Suprapubic skin (tissue), 4 donors: ENCODE results near the gene TMEFF2. TPM values are rescaled to one million over a fixed set of nuclear protein-coding genes. Genes with fewer than 3 reads are reported as not detected.

Experiments
- DNase-seq, 2 donors: peaks; one replicate each; pipeline ENCODE4 v3.0.0-alpha.2; 2019; ENCODE audit warnings: low spot score in 2 of 2
- H3K27ac ChIP-seq: fragments of 200-600 bp; sonication (generic); one replicate; pipeline ENCODE4 v1.5.1; 2019
- H3K27me3 ChIP-seq: fragments of 200-600 bp; sonication (generic); one replicate; pipeline ENCODE4 v1.5.1; 2019
- H3K36me3 ChIP-seq: fragments of 200-600 bp; sonication (generic); one replicate; pipeline ENCODE4 v1.5.1; 2019
- H3K4me1 ChIP-seq: fragments of 200-600 bp; sonication (generic); one replicate; pipeline ENCODE4 v1.5.1; 2019
- H3K4me3 ChIP-seq: fragments of 200-600 bp; sonication (generic); one replicate; pipeline ENCODE4 v1.5.1; 2019; ENCODE audit warnings: mild to moderate bottlenecking
- H3K9me3 ChIP-seq: fragments of 200-600 bp; sonication (generic); one replicate; pipeline ENCODE4 v1.5.1; 2019
- CTCF ChIP-seq, 2 donors: fragments of 200-600 bp in 1 of 2; fragments of 450-650 bp in 1 of 2; sonication (generic) in 1 of 2; IDR thresholded peaks; one replicate each; pipeline ENCODE4 v1.5.1; 2016 to 2019; ENCODE audit warnings: antibody characterized with exemption in 2 of 2, mild to moderate bottlenecking in 1 of 2, moderate library complexity in 1 of 2
- EP300 ChIP-seq: sonication (generic); formaldehyde crosslinking; IDR thresholded peaks from one replicate; pipeline ENCODE4 v1.6.1; 2017; ENCODE audit warnings: antibody characterized with exemption
- POLR2A ChIP-seq, 2 donors: fragments of 450-650 bp; IDR thresholded peaks; one replicate each; pipeline ENCODE4 v1.6.1; 2017; ENCODE audit warnings: antibody characterized with exemption in 2 of 2, mild to moderate bottlenecking in 2 of 2, moderate library complexity in 2 of 2
- POLR2AphosphoS5 ChIP-seq, 3 donors: sonication (generic); formaldehyde crosslinking; IDR thresholded peaks; one replicate each; pipeline ENCODE4 v1.6.1; 2017; ENCODE audit warnings: antibody characterized with exemption in 3 of 3
- WGBS: methylation state at CpG from one replicate; pipeline ENCODE4 v1.1.5; 2018; 5-methylcytosine and 5-hydroxymethylcytosine counted together
- total RNA-seq, 4 donors: library from RNA; depleted of rRNA; stranded (reverse); fragments of >200 nt; gene quantifications; one replicate each; pipeline ENCODE4 v1.1.0, GENCODE V29; 2016

The TMEFF2 gene
- total RNA-seq, 4 donors from 2014 or later = 0.36 TPM; not detected in 3

DNA sequence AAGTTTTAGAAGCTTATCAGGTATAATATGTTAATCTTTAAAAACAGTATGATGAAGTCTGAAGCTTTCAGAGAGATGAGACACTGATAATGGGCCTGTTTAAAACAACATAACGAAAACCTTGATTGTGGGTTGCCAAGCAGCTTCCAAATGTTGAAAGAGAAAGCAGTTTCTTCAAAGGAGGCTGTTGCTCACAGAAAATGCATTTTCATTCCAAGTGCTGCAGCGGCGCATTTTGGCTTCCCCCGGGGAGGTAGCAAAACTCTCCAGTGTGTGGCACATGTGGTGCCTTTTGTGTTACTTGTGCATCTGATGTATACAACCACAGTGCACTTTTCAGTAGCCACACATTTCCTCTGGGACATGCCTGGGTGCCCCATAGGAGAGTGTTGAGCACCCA lies 66.1 kb downstream of the TMEFF2 start:
- TF ChIP-seq EP300 (no peak), POLR2AphosphoS5 (IDR thresholded peaks at IDR 0.05) (no peak), CTCF (IDR thresholded peaks at IDR 0.05) (no peak)
- no peak for DNase-seq
- Histone ChIP-seq H3K27ac (no peak overlapping the region), H3K4me3 (no peak overlapping the region), H3K4me1 (peaks cover 13% of the 10 kb centered on the region), H3K9me3 (no peaks in the 10 kb centered on the region), H3K36me3 (no peaks in the 10 kb centered on the region), H3K27me3 (no peaks in the 10 kb centered on the region)
- WGBS = 48% methylated on average over 4 of the region's 4 CpGs

- H3K4me3 ChIP-seq = no peak overlapping the region
- 60% methylated on average over 2 of the region's 2 CpGs for WGBS
These were observed 67.3 kb downstream of the TMEFF2 start for GRCh38 chr2:192127434-192127833.

GRCh38 chr2:192126912-192127311 lies 67.8 kb downstream of the TMEFF2 start:
- Histone ChIP-seq H3K27ac (no peak overlapping the region), H3K9me3 (no peaks in the 10 kb centered on the region), H3K4me1 (peaks cover 13% of the 10 kb centered on the region), H3K27me3 (no peaks in the 10 kb centered on the region), H3K36me3 (no peaks in the 10 kb centered on the region), H3K4me3 (no peak overlapping the region)
- DNase-seq = no peak
- TF ChIP-seq POLR2AphosphoS5 (IDR thresholded peaks at IDR 0.05) (no peak), POLR2A (IDR thresholded peaks at IDR 0.05) (no peak), EP300 (no peak), CTCF (IDR thresholded peaks at IDR 0.05) (no peak)

More at GRCh38 chr2:192127434-192127833, 67.3 kb downstream of the TMEFF2 start:
- Histone ChIP-seq H3K4me1 (peaks cover 13% of the 10 kb centered on the region), H3K9me3 (no peaks in the 10 kb centered on the region), H3K27me3 (no peaks in the 10 kb centered on the region), H3K27ac (no peak overlapping the region), H3K36me3 (no peaks in the 10 kb centered on the region)
- DNase-seq = no peak
- TF ChIP-seq POLR2AphosphoS5 (IDR thresholded peaks at IDR 0.05) = no peak
- no peak for TF ChIP-seq POLR2A (IDR thresholded peaks at IDR 0.05)
- TF ChIP-seq CTCF (IDR thresholded peaks at IDR 0.05) = no peak
- TF ChIP-seq EP300 = no peak

DNA sequence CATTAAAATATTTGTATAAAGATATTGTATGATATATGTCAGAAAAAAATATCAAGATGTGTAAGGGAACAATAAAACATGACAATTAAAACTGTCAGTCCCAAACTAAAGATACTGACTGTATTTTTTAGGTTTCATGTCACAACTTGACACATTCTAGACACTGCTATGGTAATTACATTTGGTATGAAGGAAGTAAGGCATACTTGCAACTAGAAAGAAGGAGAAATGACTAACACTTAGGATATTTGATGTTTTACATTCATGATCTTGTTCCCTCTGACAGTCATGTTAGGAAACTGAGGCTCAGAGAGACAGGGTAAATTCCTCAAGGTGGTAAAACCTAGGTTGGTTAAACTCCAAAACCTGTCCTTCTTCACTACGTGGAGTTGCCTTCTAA lies 68.3 kb downstream of the TMEFF2 start:
- 0% methylated on average over 1 of the region's 1 CpG for WGBS
- DNase-seq = no peak
- Histone ChIP-seq H3K4me1 (peaks cover 13% of the 10 kb centered on the region), H3K27ac (no peak overlapping the region), H3K4me3 (no peak overlapping the region), H3K36me3 (no peaks in the 10 kb centered on the region), H3K9me3 (no peaks in the 10 kb centered on the region), H3K27me3 (no peaks in the 10 kb centered on the region)
- TF ChIP-seq EP300 (no peak), POLR2A (IDR thresholded peaks at IDR 0.05) (no peak), POLR2AphosphoS5 (IDR thresholded peaks at IDR 0.05) (no peak), CTCF (IDR thresholded peaks at IDR 0.05) (no peak)

DNA sequence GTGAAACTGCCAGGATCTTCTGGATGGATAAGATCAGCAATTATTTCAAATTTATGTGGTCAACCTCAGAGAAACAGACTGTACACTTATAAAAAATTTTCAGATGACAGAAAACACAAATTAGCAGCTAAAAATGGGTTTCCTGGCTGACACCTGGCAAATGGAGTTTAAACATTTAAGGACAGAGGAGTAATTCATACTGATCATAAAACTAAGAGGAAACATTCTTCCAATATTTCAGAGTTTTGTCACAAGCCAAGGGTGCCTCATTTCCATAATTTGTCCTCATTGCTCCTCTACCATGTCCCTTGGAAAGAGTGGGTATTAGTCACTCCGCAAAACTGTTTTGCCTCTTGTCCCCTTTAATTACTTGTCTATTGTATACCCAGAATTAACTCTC lies 70.2 kb downstream of the TMEFF2 start:
- H3K27ac ChIP-seq = peak overlapping the region; percentile 29
- peaks cover 13% of the 10 kb centered on the region for H3K4me1 ChIP-seq
- no peak for DNase-seq
- H3K27me3 ChIP-seq = no peaks in the 10 kb centered on the region
- TF ChIP-seq POLR2AphosphoS5 (IDR thresholded peaks at IDR 0.05) = no peak
- TF ChIP-seq CTCF (IDR thresholded peaks at IDR 0.05) = no peak
- TF ChIP-seq POLR2A (IDR thresholded peaks at IDR 0.05) = no peak
- no peak for TF ChIP-seq EP300
- H3K36me3 ChIP-seq = no peaks in the 10 kb centered on the region
- H3K4me3 ChIP-seq = no peak overlapping the region
- 76% methylated on average over 1 of the region's 1 CpG for WGBS
- H3K9me3 ChIP-seq = no peaks in the 10 kb centered on the region
